ENCODE results near the gene RAVER2.

DNA sequence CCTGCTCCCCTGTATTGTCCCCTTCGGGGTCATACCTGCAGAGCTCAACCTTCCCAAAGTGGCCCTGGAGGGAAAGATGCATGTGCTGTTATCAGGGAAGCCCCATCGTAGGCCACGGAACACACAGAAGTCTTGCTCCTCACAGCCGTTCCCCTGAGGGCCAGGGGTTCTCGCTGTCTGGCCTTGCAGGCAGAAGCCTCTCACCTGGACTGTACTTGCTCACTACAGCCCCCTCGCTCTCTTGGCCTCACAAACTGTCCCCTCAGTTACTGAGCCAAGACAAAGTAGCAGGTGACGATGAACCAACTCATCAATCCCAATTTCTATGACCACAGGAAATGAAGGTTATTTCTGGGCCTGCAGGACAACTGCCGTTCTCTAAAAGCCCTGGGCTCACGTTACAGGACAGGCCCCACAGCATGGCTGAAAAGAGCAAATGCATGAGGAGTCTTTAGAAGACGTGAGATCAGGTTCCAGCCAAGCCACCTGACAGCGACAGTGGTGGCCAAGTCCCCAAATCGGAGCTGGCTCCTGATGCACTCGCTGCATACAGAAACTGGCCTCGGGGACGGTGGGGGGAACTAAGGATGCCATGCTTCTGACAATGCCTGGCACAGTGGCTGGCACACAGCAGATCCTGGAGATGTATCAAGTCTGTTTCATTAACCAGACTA lies 95.0 kb downstream of the RAVER2 start:
- TF ChIP-seq, protein P1, sequence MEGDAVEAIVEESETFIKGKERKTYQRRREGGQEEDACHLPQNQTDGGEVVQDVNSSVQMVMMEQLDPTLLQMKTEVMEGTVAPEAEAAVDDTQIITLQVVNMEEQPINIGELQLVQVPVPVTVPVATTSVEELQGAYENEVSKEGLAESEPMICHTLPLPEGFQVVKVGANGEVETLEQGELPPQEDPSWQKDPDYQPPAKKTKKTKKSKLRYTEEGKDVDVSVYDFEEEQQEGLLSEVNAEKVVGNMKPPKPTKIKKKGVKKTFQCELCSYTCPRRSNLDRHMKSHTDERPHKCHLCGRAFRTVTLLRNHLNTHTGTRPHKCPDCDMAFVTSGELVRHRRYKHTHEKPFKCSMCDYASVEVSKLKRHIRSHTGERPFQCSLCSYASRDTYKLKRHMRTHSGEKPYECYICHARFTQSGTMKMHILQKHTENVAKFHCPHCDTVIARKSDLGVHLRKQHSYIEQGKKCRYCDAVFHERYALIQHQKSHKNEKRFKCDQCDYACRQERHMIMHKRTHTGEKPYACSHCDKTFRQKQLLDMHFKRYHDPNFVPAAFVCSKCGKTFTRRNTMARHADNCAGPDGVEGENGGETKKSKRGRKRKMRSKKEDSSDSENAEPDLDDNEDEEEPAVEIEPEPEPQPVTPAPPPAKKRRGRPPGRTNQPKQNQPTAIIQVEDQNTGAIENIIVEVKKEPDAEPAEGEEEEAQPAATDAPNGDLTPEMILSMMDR (IDR thresholded peaks at IDR 0.05) = no peak
- TF ChIP-seq EP300 (IDR thresholded peaks at IDR 0.05; ENCODE audit: low read depth) (no peak), POLR2AphosphoS5 (IDR thresholded peaks at IDR 0.05) (no peak), POLR2A (IDR thresholded peaks at IDR 0.05) (no peak)
